HCT116 (cell line): ENCODE measurements around the gene RAG1. TPM values are rescaled to one million over a fixed set of nuclear protein-coding genes. Genes with fewer than 3 reads are reported as not detected.

Experiments
- ATAC-seq: fragments of 200-7000 bp; cut with Tn5 transposase; 2 replicates; pipeline ENCODE4 v1.9.1; 2020; ENCODE audit warnings: mild to moderate bottlenecking, moderate library complexity
- BruUV-seq: library from RNA; stranded (reverse); fragments of 400-500 nt; replicated peaks from 2 replicates; lab custom pipeline; 2021; lab: Mats Ljungman, UMichigan
- CTCF ChIA-PET: fragments of 300-600 bp; sonication (Branson Sonifier 250); formaldehyde crosslinking; loops from one replicate; lab custom pipeline; 2021; ENCODE audit warnings: antibody characterized with exemption; lab: Charles Lee
- POLR2A ChIA-PET: fragments of 300-600, 350-600 bp; sonication (Branson Sonifier 250); formaldehyde crosslinking; loops from one replicate; lab custom pipeline; 2021; ENCODE audit warnings: antibody characterized with exemption; lab: Charles Lee
- RAD21 ChIA-PET, 2 experiments: fragments of 300-600 bp; sonication (Branson Sonifier 250); formaldehyde crosslinking; loops; one replicate each; lab custom pipeline; 2023; ENCODE audit warnings: low total read pairs in 2 of 2; ENCODE audit not compliant: uncharacterized antibody in 2 of 2, unreplicated experiment in 2 of 2, low non-redundant PET in 1 of 2; lab: Charles Lee
- DNase-seq: peaks from one replicate; pipeline ENCODE4 v3.0.0-alpha.2; 2010; ENCODE audit warnings: low read depth, low spot score
- H2AFZ ChIP-seq: fragments of 200-600 bp; shearing (Covaris generic), sonication (generic); 2 replicates; pipeline ENCODE4 v1.6.1; 2017; ENCODE audit warnings: low read depth, mixed run types, mixed read lengths, antibody characterized with exemption, low read length; ENCODE audit not compliant: poor library complexity, severe bottlenecking
- H3K27ac ChIP-seq: 2 replicates; pipeline ENCODE4 v1.5.1; 2012; ENCODE audit warnings: low read depth, low read length
- H3K27me3 ChIP-seq: fragments of 200-600 bp; sonication (generic); 2 replicates; pipeline ENCODE4 v1.6.1; 2016; ENCODE audit warnings: mixed run types, low read length, mixed read lengths; ENCODE audit not compliant: insufficient read depth
- H3K36me3 ChIP-seq, 2 experiments: fragments of 200-500 bp in 1 of 2; fragments of 200-600 bp in 1 of 2; sonication (Bioruptor generic) in 1 of 2; sonication (generic) in 1 of 2; 2 replicates each; pipeline versions ENCODE4 v1.5.1 to v1.6.1; 2014 to 2016; ENCODE audit warnings: low read length in 2 of 2, inconsistent platforms in 1 of 2, mixed read lengths in 1 of 2, mixed run types in 1 of 2; ENCODE audit not compliant: insufficient read depth in 2 of 2, control insufficient read depth in 1 of 2
- H3K4me1 ChIP-seq, 2 experiments: fragments of 200-600 bp in 1 of 2; sonication (generic) in 1 of 2; 2 replicates each; pipeline versions ENCODE4 v1.5.1 to v1.6.1; 2012 to 2017; ENCODE audit warnings: low read length in 2 of 2, inconsistent platforms in 1 of 2, mild to moderate bottlenecking in 1 of 2, mixed read lengths in 1 of 2, mixed run types in 1 of 2, moderate library complexity in 1 of 2; ENCODE audit not compliant: insufficient read depth in 2 of 2, control insufficient read depth in 1 of 2
- H3K4me2 ChIP-seq: fragments of 200-600 bp; sonication (generic); 2 replicates; pipeline ENCODE4 v1.6.1; 2017; ENCODE audit warnings: mixed run types, low read length, mixed read lengths
- H3K4me3 ChIP-seq, 2 experiments: fragments of 200-600 bp in 1 of 2; sonication (generic) in 1 of 2; replicated peaks in 1 of 2; 2 replicates each; pipeline ENCODE4 v1.5.1; 2011 to 2016; ENCODE audit warnings: low read length in 2 of 2, control low read depth in 1 of 2, low read depth in 1 of 2, mild to moderate bottlenecking in 1 of 2, mixed read lengths in 1 of 2, mixed run types in 1 of 2
- H3K79me2 ChIP-seq: fragments of 200-600 bp; sonication (generic); 2 replicates; pipeline ENCODE4 v1.6.1; 2017; ENCODE audit warnings: mild to moderate bottlenecking, mixed run types, low read length, moderate library complexity, mixed read lengths; ENCODE audit not compliant: insufficient read depth
- H3K9ac ChIP-seq: fragments of 200-600 bp; sonication (generic); 2 replicates; pipeline ENCODE4 v1.6.1; 2016; ENCODE audit warnings: low read length, mixed read lengths
- H3K9me2 ChIP-seq: fragments of 200-600 bp; sonication (generic), shearing (Covaris generic); 2 replicates; pipeline ENCODE4 v1.6.1; 2017; ENCODE audit warnings: mixed run types, mild to moderate bottlenecking, moderate library complexity; ENCODE audit not compliant: insufficient read depth
- H3K9me3 ChIP-seq, 2 experiments: fragments of 200-500 bp in 1 of 2; fragments of 200-600 bp in 1 of 2; sonication (Bioruptor generic) in 1 of 2; sonication (generic) in 1 of 2; 2 replicates each; pipeline ENCODE4 v1.6.1; 2014 to 2017; ENCODE audit warnings: low read length in 2 of 2, mixed read lengths in 2 of 2, inconsistent platforms in 1 of 2, low read depth in 1 of 2, mild to moderate bottlenecking in 1 of 2, mixed run types in 1 of 2, moderate library complexity in 1 of 2; ENCODE audit not compliant: control insufficient read depth in 1 of 2, insufficient read depth in 1 of 2
- H4K20me1 ChIP-seq: fragments of 200-600 bp; sonication (generic), shearing (Covaris generic); 2 replicates; pipeline ENCODE4 v1.6.1; 2017; ENCODE audit warnings: mixed run types, mild to moderate bottlenecking, moderate library complexity; ENCODE audit not compliant: insufficient read depth
- CEBPB ChIP-seq: IDR thresholded peaks from 2 replicates; pipeline ENCODE4 v1.6.1; 2012; ENCODE audit warnings: low read depth
- CTCF ChIP-seq, 3 experiments: fragments of 200-600 bp in 1 of 3; sonication (generic) in 1 of 3; IDR thresholded peaks in 2 of 3; conservative IDR thresholded peaks in 1 of 3; 2 replicates each; pipeline ENCODE4 v1.5.1; 2012 to 2017; ENCODE audit warnings: low read depth in 2 of 3, low read length in 2 of 3, antibody characterized with exemption in 1 of 3, borderline replicate concordance in 1 of 3, control low read depth in 1 of 3, mild to moderate bottlenecking in 1 of 3, mixed read lengths in 1 of 3, mixed run types in 1 of 3, moderate library complexity in 1 of 3; ENCODE audit not compliant: insufficient read depth in 1 of 3
- ELF1 ChIP-seq: IDR thresholded peaks from 2 replicates; pipeline ENCODE4 v1.6.1; 2012; ENCODE audit warnings: low read depth, borderline replicate concordance
- EZH2 ChIP-seq: fragments of 200-600 bp; sonication (generic); IDR thresholded peaks from 2 replicates; pipeline ENCODE4 v1.6.1; 2017; ENCODE audit warnings: antibody characterized with exemption, mixed run types
- EZH2phosphoT487 ChIP-seq: fragments of 200-600 bp; IDR thresholded peaks from 2 replicates; pipeline ENCODE4 v1.6.1; 2018; ENCODE audit warnings: antibody characterized with exemption, borderline replicate concordance
- FOSL1 ChIP-seq: IDR thresholded peaks from 2 replicates; pipeline ENCODE4 v1.6.1; 2012; ENCODE audit warnings: low read depth
- JUND ChIP-seq: IDR thresholded peaks from 2 replicates; pipeline ENCODE4 v1.6.1; 2012
- MAX ChIP-seq: IDR thresholded peaks from 2 replicates; pipeline ENCODE4 v1.6.1; 2012
- POLR2AphosphoS5 ChIP-seq: IDR thresholded peaks from 2 replicates; pipeline ENCODE4 v1.6.1; 2011; ENCODE audit warnings: mild to moderate bottlenecking, low read depth, low read length, moderate library complexity
- RAD21 ChIP-seq: IDR thresholded peaks from 2 replicates; pipeline ENCODE4 v1.6.1; 2012; ENCODE audit warnings: low read depth, mild to moderate bottlenecking
- REST ChIP-seq: IDR thresholded peaks from 2 replicates; pipeline ENCODE4 v1.6.1; 2012; ENCODE audit warnings: low read depth
- SIN3A ChIP-seq: IDR thresholded peaks from 2 replicates; pipeline ENCODE4 v1.6.1; 2012; ENCODE audit warnings: low read depth
- SP1 ChIP-seq: IDR thresholded peaks from 2 replicates; pipeline ENCODE4 v1.6.1; 2012; ENCODE audit warnings: low read depth
- SRF ChIP-seq: IDR thresholded peaks from 2 replicates; pipeline ENCODE4 v1.6.1; 2012; ENCODE audit warnings: low read depth
- YY1 ChIP-seq: IDR thresholded peaks from 2 replicates; pipeline ENCODE4 v1.6.1; 2011; ENCODE audit warnings: low read length, low read depth, moderate library complexity, mild to moderate bottlenecking; ENCODE audit not compliant: insufficient replicate concordance; ENCODE audit errors: extremely low read depth
- intact Hi-C: fragments of 100-400 bp; cut with micrococcal nuclease; formaldehyde crosslinking; loops from 2 replicates; pipeline ENCODE4 v1.10.0; 2022
- total RNA-seq: library from RNA; stranded (reverse); gene quantifications from one replicate; pipeline ENCODE4 v1.2.1, GENCODE V29; 2021; ENCODE audit not compliant: unreplicated experiment

Gene RAG1
- total RNA-seq, 1 experiment from 2014 or later, result 0.54 TPM

- intact Hi-C loops, result loop anchor here (1.0 to 10.0 kb wide), 2 partner anchors 58 to 328 kb away; partner anchors contain the start of gene PRR5L
- ATAC-seq (peak; percentile 88), DNase-seq (peak; percentile 12)
- Histone ChIP-seq H3K27me3 (no peaks in the 10 kb centered on the region), H3K4me1 (no peaks in the 10 kb centered on the region), H3K36me3 (no peaks in the 10 kb centered on the region), H3K9me2 (no peaks in the 10 kb centered on the region), H2AFZ (no peak overlapping the region), H3K27ac (no peak overlapping the region), H3K4me3 (no peak overlapping the region), H4K20me1 (no peaks in the 10 kb centered on the region), H3K79me2 (no peaks in the 10 kb centered on the region), H3K9ac (no peak overlapping the region), H3K4me2 (no peak overlapping the region), H3K9me3 (no peaks in the 10 kb centered on the region)
- ChIA-PET RAD21 (no interaction called here), POLR2A (no interaction called here), CTCF (interaction anchor here (2.1 kb wide), 1 partner anchor 58 kb away, joined by 12 read pairs; no protein-coding TSS in a partner anchor)
- TF ChIP-seq CTCF (IDR thresholded peaks at IDR 0.05 in 2 of 3, conservative IDR thresholded peaks at IDR 0.05 in 1 of 3; ENCODE audit: borderline replicate concordance in 1 of 3, insufficient read depth in 1 of 3, low read depth in 2 of 3, low read length in 2 of 3), result peak; percentile 17 to 61 (median 53); a peak in 5 of 6 replicates
- peak; percentile 58 for TF ChIP-seq RAD21
- no peak for TF ChIP-seq SRF
- BruUV-seq, result no TSS peak
Measured at GRCh38 chr11:36622431-36623136, 54.8 kb downstream of the RAG1 start.

- H3K4me1 ChIP-seq, result no peaks in the 10 kb centered on the region
- H3K4me2 ChIP-seq, result no peak overlapping the region
- RAD21 ChIA-PET, result no interaction called here
- H3K36me3 ChIP-seq, result no peaks in the 10 kb centered on the region
- H3K9me3 ChIP-seq, result no peaks in the 10 kb centered on the region
- no peak overlapping the region for H2AFZ ChIP-seq
- intact Hi-C loops, result loop anchor here (10.0 kb wide), 1 partner anchor 329 kb away; the partner anchor contains the start of gene PRR5L
- H3K9me2 ChIP-seq, result no peaks in the 10 kb centered on the region
- H3K27ac ChIP-seq, result no peak overlapping the region
- no peaks in the 10 kb centered on the region for H4K20me1 ChIP-seq
- ATAC-seq, result no peak
- no peak for DNase-seq
- H3K9ac ChIP-seq, result no peak overlapping the region
- CTCF ChIA-PET, result interaction anchor here (2.1 kb wide), 1 partner anchor 59 kb away, joined by 12 read pairs; no protein-coding TSS in a partner anchor
- no TSS peak for BruUV-seq
- no peaks in the 10 kb centered on the region for H3K79me2 ChIP-seq
- H3K4me3 ChIP-seq, result no peak overlapping the region
- POLR2A ChIA-PET, result no interaction called here
- H3K27me3 ChIP-seq, result no peaks in the 10 kb centered on the region
- TF ChIP-seq SP1 (no peak), REST (no peak), RAD21 (no peak), ELF1 (no peak), JUND (no peak), EZH2phosphoT487 (no peak), POLR2AphosphoS5 (no peak), FOSL1 (no peak), EZH2 (no peak), MAX (no peak), CEBPB (no peak), YY1 (no peak), SIN3A (no peak)
Measured at GRCh38 chr11:36623494-36623893, 55.7 kb downstream of the RAG1 start.
